KBM-7 (cell line): ENCODE results near the gene SPSB1.

Source experiments
- DNase-seq: peaks from one replicate; pipeline ENCODE4 v3.0.0-alpha.2; 2015
- in situ Hi-C: fragments of 300-500 bp; cut with MboI; formaldehyde crosslinking; loops from 2 replicates; pipeline ENCODE4 v1.14.3; 2020; ENCODE audit warnings: low sequenced_read_pairs, low pct_unique_long_range_greater_than_20kb, mixed read lengths

SPSB1 gene

DNA sequence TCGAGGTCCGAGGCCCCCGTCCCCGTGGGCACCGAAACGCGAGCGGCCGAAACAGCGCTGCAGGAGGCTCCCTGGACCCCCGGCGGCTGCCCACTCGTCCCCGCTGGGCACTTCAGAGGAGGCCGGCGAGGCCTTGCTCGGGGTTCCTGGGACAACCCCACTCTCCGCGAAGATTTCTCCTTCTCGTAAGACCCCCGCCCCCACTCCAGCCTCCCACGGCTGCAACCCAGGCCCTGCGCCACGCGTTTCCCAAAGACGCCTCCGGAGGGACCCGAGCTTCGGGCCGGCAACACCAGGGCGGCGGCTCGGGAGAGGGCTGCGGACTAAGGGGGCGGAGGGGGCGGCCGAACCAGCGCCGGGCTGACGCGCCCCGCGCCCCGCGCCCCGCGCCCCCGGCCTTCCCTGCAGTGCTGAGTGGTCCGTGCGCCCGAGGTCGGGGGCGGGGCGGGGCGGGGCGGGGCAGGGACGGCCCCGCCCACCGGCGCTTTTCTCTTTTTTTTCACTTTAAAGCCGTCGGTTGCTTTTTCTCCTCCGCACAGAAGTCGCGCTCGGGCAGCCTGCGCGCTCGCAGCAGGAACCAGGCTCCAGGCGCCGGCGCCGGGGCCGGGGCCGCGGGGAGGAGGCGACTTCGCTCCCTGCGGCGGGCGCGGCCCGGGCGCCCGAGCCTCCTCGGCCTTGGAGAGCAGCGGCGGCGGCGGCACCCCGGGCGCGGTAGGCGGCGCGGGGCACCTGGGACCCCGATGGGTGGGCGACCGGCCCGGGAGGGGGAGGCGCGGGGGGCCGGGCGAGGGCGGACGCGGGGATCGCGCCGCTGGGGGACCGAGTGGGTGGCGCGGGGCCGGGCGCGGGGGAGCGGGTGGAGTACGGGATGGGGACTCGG, at the start of gene SPSB1:
Gene SPSB1 (plus strand): TSS at position 534 of the 880 bp plus-strand sequence. CDS start 62,998 bp downstream, outside the sequence.
- in situ Hi-C loops, result no loop called here
- DNase-seq, result peak; percentile 87

DNA sequence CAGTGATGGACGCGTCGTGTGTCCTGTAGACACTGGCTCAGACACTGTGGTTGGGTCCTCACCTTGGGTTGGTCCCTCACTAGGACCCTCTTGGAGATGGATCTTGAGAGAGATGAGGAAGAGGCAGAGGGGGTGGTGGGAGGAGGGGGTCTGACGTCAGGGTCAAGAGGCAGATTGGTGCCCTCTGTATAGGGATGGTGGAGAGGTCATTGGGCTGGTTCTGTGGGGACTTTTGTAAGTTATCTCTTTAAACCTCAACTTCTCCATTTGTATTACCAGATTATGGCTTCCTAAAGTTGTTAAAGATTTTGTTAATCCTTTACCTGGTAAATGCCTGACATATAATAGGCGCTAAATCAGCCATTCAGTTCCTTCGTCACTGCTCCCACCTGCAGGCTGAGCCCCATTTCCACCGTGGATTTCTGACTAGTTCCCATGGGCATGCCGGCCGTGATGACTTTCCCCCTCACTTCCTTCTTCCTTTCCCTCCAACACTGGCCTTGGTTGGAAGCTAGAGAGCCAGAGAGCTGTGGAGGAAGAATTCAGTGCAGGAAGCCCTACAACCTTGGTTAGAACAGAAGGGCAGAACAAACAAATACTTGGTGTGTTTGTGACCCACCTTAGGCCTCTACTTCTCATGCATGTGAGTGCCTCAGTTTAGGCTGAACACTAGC, 49.5 kb upstream of the SPSB1 start:
- in situ Hi-C loops, result no loop called here
- no peak for DNase-seq

DNA sequence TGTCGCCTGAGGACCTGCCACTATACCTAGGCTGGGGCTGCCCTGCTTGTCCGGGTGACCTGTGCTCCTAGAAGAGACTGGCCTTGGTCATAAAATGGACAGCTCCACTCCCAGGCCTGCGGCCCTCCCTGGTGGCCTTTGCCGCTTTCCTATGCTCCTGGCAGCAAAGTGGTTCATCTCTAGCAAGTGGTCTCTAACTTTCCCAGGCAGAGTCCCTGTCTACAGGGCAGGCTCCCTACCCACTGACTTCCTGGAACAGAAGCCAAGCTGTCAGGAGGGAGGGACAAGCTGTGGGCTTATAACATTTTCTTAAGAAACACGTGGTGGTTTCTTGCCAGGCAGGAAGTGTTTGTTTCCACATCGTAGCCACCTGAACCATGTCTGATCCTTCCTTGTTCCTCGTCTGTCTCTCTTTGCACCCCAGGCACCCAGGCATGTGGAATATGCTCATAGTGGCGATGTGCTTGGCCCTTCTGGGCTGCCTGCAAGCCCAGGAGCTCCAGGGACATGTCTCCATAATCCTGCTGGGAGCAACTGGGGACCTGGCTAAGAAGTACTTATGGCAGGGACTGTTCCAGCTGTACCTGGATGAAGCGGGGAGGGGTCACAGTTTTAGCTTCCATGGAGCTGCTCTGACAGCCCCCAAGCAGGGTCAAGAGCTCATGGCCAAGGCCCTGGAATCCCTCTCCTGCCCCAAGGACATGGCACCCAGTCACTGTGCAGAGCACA, 48.0 kb upstream of the SPSB1 start:
- peak; percentile 64 for DNase-seq
- in situ Hi-C loops, result no loop called here

DNA sequence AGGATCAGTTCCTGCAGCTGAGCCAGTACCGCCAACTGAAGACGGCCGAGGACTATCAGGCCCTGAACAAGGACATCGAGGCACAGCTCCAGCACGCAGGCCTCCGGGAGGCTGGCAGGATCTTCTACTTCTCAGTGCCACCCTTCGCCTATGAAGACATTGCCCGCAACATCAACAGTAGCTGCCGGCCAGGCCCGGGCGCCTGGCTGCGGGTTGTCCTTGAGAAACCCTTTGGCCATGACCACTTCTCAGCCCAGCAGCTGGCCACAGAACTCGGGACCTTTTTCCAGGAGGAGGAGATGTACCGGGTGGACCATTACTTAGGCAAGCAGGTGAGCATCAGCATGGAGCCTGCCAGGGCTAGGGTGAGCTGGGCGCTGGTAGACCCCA, 47.5 kb upstream of the SPSB1 start:
- DNase-seq, result no peak
- in situ Hi-C loops, result no loop called here

GRCh38 chr1:9245661-9246060, 47.0 kb upstream of the SPSB1 start:
- in situ Hi-C loops, result no loop called here
- DNase-seq, result no peak

DNA sequence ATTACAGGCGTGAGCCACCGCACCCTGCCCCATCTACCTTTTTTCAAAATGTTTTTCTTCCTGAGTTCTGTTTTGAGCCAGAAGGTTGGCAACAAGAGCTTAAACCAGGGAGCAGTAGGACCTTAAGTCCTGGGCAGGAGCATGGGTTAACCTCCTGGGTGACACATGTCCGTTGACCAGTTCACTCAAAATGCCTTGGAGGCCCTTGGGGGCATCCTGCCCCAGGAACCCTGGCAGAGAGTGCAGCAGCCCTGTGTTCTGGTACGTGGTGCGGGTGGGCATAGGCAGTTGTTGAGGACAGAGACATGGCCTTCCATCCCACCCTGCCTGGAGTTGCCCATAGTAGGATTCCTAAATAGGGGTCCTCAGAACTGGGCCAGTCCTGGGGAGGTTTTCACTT, 46.5 kb upstream of the SPSB1 start:
- DNase-seq, result no peak
- in situ Hi-C loops, result no loop called here

DNA sequence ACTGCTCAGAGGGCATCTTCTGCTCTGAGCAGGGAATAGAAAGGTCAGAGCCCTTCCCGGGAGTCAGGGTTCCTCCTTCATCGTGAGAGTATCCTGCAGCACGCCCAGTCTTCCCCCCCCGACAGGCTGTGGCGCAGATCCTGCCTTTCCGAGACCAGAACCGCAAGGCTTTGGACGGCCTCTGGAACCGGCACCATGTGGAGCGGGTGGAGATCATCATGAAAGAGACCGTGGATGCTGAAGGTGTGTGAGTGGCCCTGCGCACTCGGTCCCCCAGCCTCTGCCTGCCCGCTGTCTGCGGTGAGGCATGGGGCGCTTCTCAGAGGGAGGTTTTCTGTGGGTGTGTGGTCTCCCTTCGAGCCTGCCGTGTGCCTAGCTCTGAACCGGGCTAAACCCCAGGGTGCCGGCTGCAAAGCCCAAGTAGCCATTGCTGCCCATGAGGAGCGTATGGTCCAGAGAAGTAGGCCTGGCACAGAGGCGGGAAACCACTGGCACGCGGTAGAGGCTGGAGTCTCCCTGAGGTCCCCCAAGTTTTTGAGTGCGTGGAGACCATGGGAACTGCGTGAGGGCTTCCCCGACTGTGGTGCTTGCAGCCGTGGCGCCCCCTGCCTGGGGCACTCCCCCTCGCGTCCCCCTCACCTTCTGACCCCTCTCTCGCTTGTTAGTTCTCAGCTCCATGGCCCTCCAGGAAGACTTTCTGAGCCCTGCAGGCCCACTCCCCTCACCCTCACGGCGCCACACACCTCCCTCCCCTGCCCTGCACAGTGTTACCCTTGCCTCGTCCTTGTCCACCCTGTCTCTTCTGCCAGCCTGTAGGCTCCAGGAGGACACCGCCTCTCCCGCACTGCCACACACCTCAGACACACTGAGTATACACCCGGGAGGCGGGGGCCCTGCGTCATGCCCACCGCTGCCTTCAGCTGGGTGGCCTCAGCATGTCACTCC, 45.6 kb upstream of the SPSB1 start:
- in situ Hi-C loops, result no loop called here

DNA sequence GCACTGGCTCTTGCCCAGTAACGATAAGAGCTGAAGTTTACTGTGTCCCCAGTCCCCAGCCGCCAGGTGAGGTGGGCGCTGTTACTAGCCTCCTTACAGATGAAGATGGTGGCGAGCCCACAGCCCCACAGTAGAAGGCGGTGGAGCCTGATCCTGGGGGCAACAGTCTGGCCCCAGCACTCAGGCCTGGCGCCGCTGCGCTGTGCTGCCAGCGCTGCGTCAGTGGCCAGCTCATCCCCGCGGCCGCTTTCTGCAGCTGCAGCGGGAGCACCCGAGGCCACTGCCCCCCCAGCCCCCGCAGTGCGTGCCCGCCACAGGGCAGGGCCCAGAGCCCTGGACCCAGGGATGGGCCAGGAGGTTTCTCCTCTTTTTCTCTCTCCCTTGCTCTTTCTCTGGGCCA, 44.8 kb upstream of the SPSB1 start:
- in situ Hi-C loops, result no loop called here
- DNase-seq, result no peak

More for the DNA sequence above, 45.6 kb upstream of the SPSB1 start:
- DNase-seq, result no peak

DNA sequence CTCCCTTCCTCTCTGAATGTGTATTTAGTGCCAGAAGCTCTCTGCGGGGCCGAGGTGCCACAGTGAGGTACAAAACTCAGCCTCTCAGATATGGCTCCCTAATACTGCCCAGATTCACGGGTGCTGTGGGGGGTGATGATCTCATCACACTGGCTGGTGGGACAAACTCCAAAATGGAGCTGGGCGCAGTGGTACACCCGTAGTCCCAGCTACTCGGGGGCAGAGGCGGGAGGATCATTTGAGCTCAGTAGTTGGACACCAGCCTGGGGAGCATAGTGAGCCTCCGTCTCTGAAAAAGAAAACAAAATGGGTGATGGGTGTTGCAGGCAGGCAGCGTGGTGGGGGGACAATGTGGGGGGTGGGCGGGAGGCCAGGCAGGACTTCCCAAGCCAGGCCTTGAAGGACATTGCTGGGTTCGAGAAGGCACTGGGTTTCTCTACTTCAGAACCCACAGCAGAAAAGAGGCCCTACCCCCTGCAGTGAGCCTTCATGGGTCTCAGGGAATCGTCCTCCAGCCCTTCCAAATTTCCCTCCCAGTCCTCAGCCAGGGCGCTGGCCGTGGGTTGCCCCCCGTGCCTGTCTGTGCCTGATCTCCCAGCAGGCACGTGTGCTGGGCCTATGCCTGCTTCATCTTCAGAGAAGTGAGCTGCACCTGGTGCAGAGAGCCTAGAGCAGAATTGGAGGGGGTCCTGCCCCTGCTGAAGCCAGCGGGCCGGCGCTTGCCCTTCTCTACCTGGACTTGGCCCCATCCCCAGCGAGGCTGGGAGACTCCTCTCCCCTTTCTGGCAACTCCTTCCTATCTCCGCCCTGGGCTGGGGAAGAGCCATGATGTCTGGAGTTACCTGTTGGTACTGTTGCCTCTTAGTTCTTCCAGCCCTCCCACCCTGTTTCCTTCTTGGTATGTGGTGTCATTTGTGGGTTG, 44.1 kb upstream of the SPSB1 start:
- in situ Hi-C loops, result no loop called here
- DNase-seq, result no peak

DNA sequence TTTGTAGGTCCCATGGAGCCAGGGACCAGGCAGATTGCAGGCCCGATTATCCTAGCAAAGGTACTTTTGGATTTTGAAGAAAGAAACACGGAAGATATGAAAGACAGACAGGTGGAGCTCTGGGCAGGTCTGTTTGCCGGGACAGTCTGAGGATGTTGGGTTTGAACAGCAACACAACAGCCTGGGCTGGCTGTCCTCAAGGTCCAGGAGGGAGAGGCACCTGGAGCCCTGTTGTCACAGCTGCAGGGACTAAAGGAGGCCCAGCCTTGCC, 43.5 kb upstream of the SPSB1 start:
- DNase-seq, result no peak
- in situ Hi-C loops, result no loop called here

DNA sequence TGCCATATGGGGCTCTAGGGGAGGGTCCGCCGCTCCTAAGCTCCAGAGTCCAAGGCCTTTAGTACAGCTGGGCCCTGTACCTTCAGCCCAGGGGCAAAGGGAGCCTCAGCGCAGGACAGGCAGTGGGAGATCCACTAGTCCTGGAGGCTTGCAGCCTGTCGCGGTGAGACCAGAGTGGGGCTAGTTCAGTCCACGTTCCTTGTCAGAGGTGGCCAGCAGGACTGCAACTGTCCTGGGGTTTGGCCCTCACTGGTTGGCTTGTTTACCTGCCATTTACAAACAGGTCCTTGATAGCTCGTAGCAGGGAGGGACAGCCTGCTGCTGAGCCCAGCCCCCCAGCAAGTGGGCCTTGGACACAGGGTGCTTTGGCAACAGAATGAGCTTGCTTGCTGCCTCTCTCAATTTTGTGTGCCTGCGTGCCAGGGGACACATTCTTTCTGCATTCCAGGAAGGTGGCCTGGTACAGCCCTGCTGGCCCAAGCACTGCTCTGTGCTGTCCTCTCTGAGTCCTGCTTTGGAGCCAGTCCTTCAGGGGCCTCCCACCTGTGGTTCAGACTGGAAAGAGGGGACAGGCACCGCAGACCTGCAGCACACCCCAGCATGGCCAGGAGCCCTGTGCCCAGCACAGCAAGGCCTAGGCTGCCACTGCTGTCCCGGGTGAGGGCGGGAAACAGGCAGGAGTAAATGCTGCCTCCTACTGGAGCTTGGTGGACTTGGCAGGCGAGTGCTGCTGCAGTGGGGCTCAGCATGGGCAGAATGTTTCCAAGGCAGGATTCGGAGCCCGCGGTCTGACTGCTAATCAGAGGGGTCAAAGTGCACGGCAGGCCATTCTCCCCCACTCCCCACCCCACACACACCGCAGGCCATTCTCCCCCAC, 42.9 kb upstream of the SPSB1 start:
- peak; percentile 68 for DNase-seq

GRCh38 chr1:9250411-9251381, 42.0 kb upstream of the SPSB1 start:
- in situ Hi-C loops, result no loop called here
- DNase-seq, result no peak

More for the DNA sequence above, 42.9 kb upstream of the SPSB1 start:
- in situ Hi-C loops, result no loop called here

DNA sequence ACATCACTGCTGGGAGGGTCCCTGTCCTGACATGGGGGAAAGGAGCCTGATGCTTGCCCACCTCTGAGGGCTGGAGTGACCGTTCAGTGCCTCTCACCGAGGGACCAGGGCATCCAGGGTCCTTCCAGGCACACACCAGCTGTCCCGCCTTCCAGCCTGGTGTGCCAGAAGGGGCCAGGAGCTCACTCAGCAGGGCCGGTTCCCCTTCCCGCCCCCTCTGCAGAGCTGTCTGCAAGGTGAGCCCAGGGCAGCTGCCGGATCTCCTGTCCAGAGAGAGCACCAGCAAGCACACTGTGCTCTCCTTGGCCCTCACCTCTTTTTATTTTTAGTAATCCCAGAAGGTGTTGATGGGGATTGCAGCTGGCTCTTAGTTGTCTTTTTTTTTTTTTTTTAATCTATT, 41.2 kb upstream of the SPSB1 start:
- DNase-seq, result no peak
- in situ Hi-C loops, result no loop called here

DNA sequence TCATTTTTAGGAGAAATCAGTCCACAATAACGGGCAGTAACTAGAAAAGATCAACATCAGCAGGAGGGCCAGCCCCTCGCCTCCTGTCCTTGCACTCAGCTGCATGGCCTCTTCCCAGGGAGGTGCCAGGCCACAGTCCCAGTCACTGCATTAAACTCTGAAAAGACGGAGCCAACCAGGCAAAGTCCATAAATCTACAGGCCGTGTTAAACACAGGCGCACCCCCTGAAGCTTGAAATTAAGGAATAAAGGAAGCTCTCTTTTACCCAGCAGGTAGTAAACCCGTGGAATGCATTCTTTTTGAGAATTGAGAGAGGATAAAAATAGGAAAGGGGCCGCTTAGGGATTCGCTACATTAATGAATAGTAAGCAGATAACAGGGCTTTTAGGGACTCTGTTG, 39.7 kb upstream of the SPSB1 start:
- in situ Hi-C loops, result no loop called here
- DNase-seq, result no peak

DNA sequence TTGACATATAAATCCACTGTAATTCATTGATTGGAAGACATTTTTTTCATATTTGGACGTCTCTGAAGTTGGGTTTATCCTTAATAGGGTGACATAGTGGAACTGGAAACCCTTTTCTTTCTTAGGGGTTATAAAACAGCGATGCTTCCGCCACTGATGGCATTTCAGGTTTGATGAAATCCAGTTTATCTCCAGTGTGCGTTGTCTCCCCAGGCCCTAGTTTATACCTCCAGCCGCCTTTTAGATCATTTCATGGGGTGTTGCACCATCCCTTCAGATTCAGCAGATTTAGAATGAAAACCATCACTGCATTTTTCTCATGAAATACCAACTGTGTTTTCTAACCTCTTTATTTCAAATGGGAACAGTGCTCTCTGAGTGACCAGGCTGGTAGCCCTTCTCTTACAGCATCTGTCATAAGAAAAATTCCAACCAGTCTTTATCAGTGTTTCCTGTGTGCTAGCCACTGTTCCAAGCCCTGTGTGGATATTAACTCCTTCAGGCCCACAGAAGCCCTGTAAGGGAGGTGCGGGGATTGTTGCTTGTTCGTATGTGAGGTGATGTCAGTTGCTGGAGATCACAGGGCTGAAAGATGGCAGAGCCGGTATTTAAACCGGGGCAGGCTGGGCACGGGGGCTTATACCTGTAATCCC, 39.1 kb upstream of the SPSB1 start:
- in situ Hi-C loops, result no loop called here
- no peak for DNase-seq

DNA sequence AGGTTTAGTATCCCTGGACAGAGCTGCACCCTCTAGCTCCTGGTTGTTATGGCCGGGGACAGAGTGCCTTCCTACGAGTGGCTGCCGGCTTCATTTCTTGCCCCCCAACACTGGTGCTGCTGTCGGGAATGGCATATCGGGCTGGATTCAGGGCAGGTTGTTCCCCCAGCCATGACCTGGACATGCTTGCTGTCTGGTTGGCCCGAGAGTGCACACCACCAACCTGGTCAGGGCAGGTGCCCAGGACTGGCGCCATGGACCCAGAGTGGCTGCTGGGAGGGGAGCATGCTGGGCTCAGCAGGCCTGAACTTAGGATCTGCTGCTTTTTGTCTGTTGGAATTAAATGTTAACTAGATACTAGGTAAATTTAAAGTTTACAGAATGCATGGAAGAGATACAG, 36.4 kb upstream of the SPSB1 start:
- in situ Hi-C loops, result no loop called here
- no peak for DNase-seq
